ENCODE measurements around the gene SHISA5. TPM values are rescaled to one million over a fixed set of nuclear protein-coding genes. Genes with fewer than 3 reads are reported as not detected.
A peak's percentile ranks its signal among the peaks of the same experiment; 100 is the strongest.

The SHISA5 gene
- total RNA-seq, 1 donor from 2014 or later: 188 TPM

GRCh38 chr3:48426944-48427629 lies 76.9 kb downstream of the SHISA5 start:
- no peak for DNase-seq (ENCODE audit: low read depth)
- TF ChIP-seq CTCF (conservative IDR thresholded peaks at IDR 0.05; ENCODE audit: low read depth, low read length): no peak
- H3K4me3 ChIP-seq (ENCODE audit: low read depth, low read length): peak overlapping the region; percentile 79

- peak overlapping the region; percentile 79 for H3K4me3 ChIP-seq (ENCODE audit: low read depth, low read length)
- TF ChIP-seq CTCF (conservative IDR thresholded peaks at IDR 0.05; ENCODE audit: low read depth, low read length): no peak
- no peak for DNase-seq (ENCODE audit: low read depth)
These were observed 77.5 kb downstream of the SHISA5 start for GRCh38 chr3:48426401-48426909.

- no peak for TF ChIP-seq CTCF (conservative IDR thresholded peaks at IDR 0.05; ENCODE audit: low read depth, low read length)
- H3K4me3 ChIP-seq (ENCODE audit: low read depth, low read length): no peak overlapping the region
- DNase-seq (ENCODE audit: low read depth): no peak
These were observed 78.6 kb downstream of the SHISA5 start for GRCh38 chr3:48425281-48425812.

GRCh38 chr3:48423883-48424695 lies 79.9 kb downstream of the SHISA5 start:
- no peak for DNase-seq (ENCODE audit: low read depth)
- H3K4me3 ChIP-seq (ENCODE audit: low read depth, low read length): no peak overlapping the region
- no peak for TF ChIP-seq CTCF (conservative IDR thresholded peaks at IDR 0.05; ENCODE audit: low read depth, low read length)

GRCh38 chr3:48423241-48423882 lies 80.6 kb downstream of the SHISA5 start:
- H3K4me3 ChIP-seq (ENCODE audit: low read depth, low read length): no peak overlapping the region
- TF ChIP-seq CTCF (conservative IDR thresholded peaks at IDR 0.05; ENCODE audit: low read depth, low read length): no peak
- DNase-seq (ENCODE audit: low read depth): no peak

GRCh38 chr3:48422681-48423080 lies 81.3 kb downstream of the SHISA5 start:
- no peak for DNase-seq (ENCODE audit: low read depth)
- H3K4me3 ChIP-seq (ENCODE audit: low read depth, low read length): no peak overlapping the region
- no peak for TF ChIP-seq CTCF (conservative IDR thresholded peaks at IDR 0.05; ENCODE audit: low read depth, low read length)

All from epithelial cell of proximal tubule (primary cell).